Uterus (tissue), 2 donors: Measurements from ENCODE around the gene RTP1.

Experiments used
- CTCF ChIP-seq, 4 experiments: fragments of 200-600 bp in 2 of 4; fragments of 450-650 bp in 2 of 4; sonication (generic) in 2 of 4; IDR thresholded peaks; one replicate each; pipeline ENCODE4 v1.5.1; 2016 to 2019; ENCODE audit warnings: antibody characterized with exemption in 4 of 4, mild to moderate bottlenecking in 2 of 4, moderate library complexity in 1 of 4
- POLR2A ChIP-seq, 2 donors: fragments of 450-650 bp; IDR thresholded peaks; one replicate each; pipeline ENCODE4 v1.6.1; 2016; ENCODE audit warnings: antibody characterized with exemption in 2 of 2, mild to moderate bottlenecking in 1 of 2, moderate library complexity in 1 of 2

- TF ChIP-seq POLR2A (IDR thresholded peaks at IDR 0.05) (no peak), CTCF (IDR thresholded peaks at IDR 0.05) (no peak)
These were observed at the start of gene RTP1 for GRCh38 chr3:187197335-187197649.
